ENCODE measurements around the gene ERVFRD-1.
"Not testable (repeated sequence)": the region's sequence is repeated elsewhere in the genome, so short reads cannot be mapped to it uniquely, and the experiment has no call there.

The ERVFRD-1 gene

DNA sequence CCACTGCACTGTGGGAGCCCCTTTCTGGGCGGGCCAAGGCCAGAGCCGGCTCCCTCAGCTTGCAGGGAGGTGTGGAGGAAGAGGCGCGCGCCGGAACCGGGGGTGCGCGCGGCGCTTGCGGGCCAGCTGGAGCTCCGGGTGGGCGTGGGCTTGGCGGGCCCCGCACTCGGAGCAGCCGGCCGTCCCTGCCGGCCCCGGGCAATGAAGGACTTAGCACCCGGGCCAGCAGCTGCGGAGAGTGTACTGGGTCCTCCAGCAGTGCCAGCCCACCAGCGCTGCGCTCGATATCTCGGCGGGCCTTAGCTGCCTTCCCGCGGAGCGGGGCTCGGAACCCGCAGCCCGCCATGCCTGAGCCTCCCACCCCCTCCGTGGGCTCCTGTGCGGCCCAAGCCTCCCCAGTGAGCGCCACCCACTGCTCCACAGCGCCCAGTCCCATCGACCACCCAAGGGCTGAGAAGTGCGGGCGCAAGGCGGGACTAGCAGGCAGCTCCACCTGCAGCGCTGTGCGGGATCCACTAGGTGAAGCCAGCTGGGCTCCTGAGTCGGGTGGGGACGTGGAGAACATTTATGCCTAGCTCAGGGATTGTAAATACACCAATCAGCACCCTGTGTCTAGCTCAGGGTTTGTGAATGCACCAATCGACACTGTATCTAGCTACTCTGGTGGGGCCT lies 24.2 kb downstream of the ERVFRD-1 start:
- DNase-seq (ENCODE audit: low read depth): not testable (repeated sequence)

GRCh38 chr6:11085758-11086435 lies 25.6 kb downstream of the ERVFRD-1 start:
- no peak for DNase-seq (ENCODE audit: low read depth)

DNA sequence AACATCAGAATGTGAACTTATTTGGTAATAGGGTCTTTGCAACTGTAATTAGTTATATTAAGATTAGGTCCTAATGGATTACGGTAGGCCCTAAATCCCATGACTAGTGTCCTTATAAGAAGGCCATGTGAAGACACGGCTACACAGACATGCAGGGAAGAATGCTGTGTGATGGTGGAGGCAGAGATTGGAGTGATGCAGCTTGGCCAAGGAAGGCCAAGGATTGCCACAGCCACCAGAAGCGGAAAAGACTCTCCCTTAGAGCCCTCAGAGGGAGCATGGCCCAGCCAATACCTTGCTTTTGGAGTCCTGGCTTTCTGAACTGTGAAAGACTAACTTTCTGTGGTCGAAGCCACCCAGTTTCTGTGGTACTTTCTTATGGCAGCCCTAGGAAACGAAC lies 27.6 kb downstream of the ERVFRD-1 start:
- DNase-seq (ENCODE audit: low read depth): no peak

GRCh38 chr6:11083491-11083890 lies 28.0 kb downstream of the ERVFRD-1 start:
- no peak for DNase-seq (ENCODE audit: low read depth)

DNA sequence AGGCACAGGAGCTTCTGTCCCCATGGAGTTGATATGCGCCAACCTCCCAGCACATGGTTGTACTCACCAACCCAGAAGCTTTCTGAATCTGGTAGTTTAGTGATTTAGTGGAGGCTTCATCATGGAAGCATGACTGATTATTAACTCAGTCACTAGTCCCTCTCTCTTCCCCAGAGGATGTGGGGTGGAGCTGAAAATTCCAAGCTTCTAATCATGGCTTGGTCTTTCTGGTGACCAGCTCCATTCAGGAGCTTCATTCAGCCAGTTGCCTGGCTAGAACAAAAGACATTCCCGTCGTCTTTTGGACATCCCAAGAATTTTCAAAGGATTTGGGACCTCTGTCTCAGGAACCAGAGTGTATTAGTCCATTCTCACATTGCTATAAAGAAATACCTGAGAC lies 31.2 kb downstream of the ERVFRD-1 start:
- no peak for DNase-seq (ENCODE audit: low read depth)

GRCh38 chr6:11078266-11078665 lies 33.3 kb downstream of the ERVFRD-1 start:
- DNase-seq (ENCODE audit: low read depth): no peak

- no peak for DNase-seq (ENCODE audit: low read depth)
Observed at GRCh38 chr6:11076540-11076939, 35.0 kb downstream of the ERVFRD-1 start.

DNA sequence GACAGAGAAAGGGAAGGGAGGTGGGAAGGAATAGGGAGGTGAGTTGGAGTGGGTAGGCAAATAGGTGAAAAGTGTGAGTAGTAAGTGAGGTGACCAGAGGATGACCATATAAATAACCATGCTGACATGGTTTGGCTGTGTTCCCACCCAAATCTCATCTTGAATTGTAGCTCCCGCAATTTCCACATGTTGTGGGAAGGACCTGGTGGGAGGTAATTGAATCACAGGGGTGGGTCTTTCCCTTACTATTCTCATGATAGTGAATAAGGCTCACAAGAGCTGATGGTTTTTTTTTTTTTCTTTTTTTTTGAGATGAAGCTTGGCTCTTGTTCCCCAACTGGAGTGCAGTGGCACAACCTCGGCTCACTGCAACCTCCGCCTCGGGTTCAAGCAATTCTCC lies 39.4 kb downstream of the ERVFRD-1 start:
- DNase-seq (ENCODE audit: low read depth): no peak

GRCh38 chr6:11069760-11070159 lies 41.8 kb downstream of the ERVFRD-1 start:
- no peak for DNase-seq (ENCODE audit: low read depth)

GRCh38 chr6:11067348-11067747 lies 44.2 kb downstream of the ERVFRD-1 start:
- DNase-seq (ENCODE audit: low read depth): no peak

DNA sequence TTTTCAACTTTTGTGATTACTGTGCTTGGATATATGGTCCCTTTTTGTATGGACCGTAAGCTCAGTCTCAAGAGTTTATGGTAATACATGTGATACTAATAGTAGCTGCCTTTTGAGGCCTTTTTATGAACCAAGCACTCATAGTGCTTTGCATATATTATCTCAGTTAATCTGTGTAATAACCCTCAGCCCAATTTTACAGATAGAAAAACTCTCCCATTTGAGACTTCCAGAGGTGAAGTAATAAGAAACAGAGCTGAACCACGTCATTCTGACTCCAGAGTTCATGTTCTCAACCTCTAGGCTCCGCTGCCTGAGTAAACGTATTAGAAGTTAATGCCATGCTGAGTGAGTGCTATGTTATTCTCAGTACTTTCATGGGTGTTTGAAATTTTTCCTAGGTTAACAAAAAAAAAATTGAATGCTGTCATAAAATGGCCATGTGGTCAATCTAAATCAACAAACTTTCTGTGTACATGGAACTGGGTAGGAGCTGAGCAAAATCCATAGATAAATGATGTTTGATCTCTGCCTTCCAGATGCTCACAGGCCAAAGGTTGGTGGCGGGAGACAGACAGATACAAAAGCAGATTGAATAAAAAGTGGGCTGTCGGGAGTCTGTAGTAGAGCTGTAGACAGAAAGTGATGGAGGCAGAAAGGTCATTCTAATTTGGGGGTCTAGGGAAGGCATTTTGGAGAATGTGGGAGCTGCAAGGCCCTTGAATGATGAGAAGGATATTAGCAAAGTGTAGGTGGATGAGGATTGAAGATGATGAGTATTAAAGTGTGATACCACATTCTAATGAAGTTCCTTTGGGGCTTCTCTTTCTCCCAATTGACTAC lies 44.8 kb downstream of the ERVFRD-1 start:
- no peak for DNase-seq (ENCODE audit: low read depth)

DNA sequence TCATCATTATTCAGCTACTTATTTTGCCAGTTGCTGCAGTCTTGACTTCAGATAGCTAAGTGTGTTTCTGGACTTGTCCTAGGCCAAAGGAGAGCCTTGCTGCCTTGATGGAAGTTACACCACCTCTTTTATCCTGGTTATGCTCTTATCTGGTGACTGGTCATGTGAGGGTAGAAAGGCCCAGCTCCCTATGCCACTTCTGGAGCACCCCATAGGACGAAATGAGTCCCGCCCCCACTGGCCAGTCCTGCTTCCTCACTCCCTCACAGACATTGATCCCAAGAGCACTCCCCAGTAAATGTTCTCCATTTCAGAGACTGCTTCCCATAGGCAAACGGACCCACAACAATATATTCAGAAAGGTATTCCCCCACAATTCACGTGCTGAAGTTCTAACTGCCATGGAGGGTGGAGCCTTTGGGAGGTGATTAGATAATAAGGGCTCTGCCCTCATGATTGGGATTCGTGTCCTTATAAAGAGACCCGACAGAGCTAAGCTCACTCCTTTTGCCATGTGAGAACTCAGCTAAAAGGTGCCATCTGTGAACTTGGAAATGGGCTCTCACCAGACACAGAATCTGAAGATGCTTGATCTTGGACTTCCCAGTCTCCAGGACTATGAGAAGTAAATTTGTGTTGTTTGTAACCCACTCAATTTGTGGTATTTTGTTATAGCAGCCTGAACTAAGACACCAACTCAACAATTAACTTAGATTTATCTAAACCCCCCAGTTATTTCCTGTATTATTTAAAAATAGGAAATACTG lies 45.9 kb downstream of the ERVFRD-1 start:
- no peak for DNase-seq (ENCODE audit: low read depth)

GRCh38 chr6:11064836-11065235 lies 46.7 kb downstream of the ERVFRD-1 start:
- DNase-seq (ENCODE audit: low read depth): no peak

DNA sequence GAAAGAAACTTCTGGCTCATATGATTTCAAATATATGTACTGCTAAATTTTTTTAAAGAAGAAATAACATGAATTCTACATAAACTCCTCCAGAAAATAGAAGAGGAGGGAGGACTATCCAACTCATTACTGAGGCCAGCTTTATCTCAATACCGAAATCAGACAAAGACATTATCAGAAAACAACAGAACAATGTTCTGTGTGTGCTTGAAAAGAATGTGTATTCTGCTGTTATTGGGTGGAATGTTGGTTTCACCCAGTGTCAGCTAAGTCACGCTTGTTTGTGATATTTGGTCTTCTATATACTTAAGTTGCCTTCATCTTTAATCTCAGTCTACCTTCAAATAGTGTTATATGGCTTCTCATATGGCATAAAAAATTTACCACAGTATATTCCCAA lies 48.8 kb downstream of the ERVFRD-1 start:
- no peak for DNase-seq (ENCODE audit: low read depth)

- no peak for DNase-seq (ENCODE audit: low read depth)
Observed at GRCh38 chr6:11062083-11062482, 49.4 kb downstream of the ERVFRD-1 start.

GRCh38 chr6:11058406-11058805 lies 53.1 kb downstream of the ERVFRD-1 start:
- no peak for DNase-seq (ENCODE audit: low read depth)

DNA sequence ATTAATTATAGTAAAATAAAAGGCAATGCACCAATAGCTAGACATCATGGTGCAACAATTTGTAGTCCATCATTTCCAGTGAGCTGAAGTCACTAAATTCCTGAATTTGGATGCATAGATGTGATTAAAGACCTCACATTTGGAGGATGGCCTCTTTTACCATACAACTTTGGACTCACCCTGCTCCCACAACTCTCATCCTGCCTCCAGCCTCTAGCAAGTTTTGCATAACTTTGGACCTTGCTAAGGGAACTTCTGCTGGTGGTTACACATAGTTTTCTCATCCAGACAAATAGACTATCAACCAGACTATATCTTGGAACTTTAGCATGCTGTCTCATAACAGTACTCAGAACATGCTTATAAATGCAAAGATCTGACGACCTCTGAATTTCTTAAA lies 54.7 kb downstream of the ERVFRD-1 start:
- no peak for DNase-seq (ENCODE audit: low read depth)

- DNase-seq (ENCODE audit: low read depth): no peak
Observed at GRCh38 chr6:11055127-11055627, 56.3 kb downstream of the ERVFRD-1 start.

GRCh38 chr6:11054722-11055121 lies 56.8 kb downstream of the ERVFRD-1 start:
- DNase-seq (ENCODE audit: low read depth): no peak

GRCh38 chr6:11053307-11053706 lies 58.2 kb downstream of the ERVFRD-1 start:
- DNase-seq (ENCODE audit: low read depth): no peak

All from GM04504 (cell line).